GM12878 (cell line): Measurements from ENCODE around the gene TFAP2B. TPM values are rescaled to one million over a fixed set of nuclear protein-coding genes. Genes with fewer than 3 reads are reported as not detected.

ENCODE experiments used
- ATAC-seq: fragments of 200-7000 bp; cut with Tn5 transposase; 3 replicates; pipeline ENCODE4 v1.9.1; 2020; ENCODE audit warnings: mild to moderate bottlenecking, moderate library complexity
- BruUV-seq: library from RNA; stranded (reverse); fragments of 400-500 nt; replicated peaks from 2 replicates; lab custom pipeline; 2021; lab: Mats Ljungman, UMichigan
- CTCF ChIA-PET: fragments of 300-600 bp; sonication (Branson Sonifier 250); formaldehyde crosslinking; extraction: SDS; loops from one replicate; lab custom pipeline; 2021; ENCODE audit warnings: inconsistent platforms; lab: Yijun Ruan, JAX
- POLR2A ChIA-PET: fragments of 350-600 bp; formaldehyde crosslinking; extraction: SDS; loops from one replicate; lab custom pipeline; 2021; ENCODE audit warnings: inconsistent platforms; lab: Charles Lee
- RAD21 ChIA-PET: fragments of 300-600 bp; sonication (Branson Sonifier 250); formaldehyde crosslinking; loops from one replicate; lab custom pipeline; 2023; ENCODE audit warnings: antibody characterized with exemption; ENCODE audit not compliant: unreplicated experiment; lab: Charles Lee
- SMC1A ChIA-PET: fragments of 300-600 bp; sonication (Branson Sonifier 250); formaldehyde crosslinking; loops from one replicate; lab custom pipeline; 2023; ENCODE audit not compliant: unreplicated experiment, uncharacterized antibody; lab: Charles Lee
- DNase-seq: peaks from one replicate; pipeline ENCODE4 v3.0.0-alpha.2; 2011; ENCODE audit warnings: low read depth, low spot score
- FAIRE-seq: peaks from 3 replicates; lab custom pipeline; 2011; peaks lifted over from hg19 to GRCh38; lab: Jason Lieb, UNC
- H2AFZ ChIP-seq: 2 replicates; pipeline ENCODE4 v1.6.0; 2011; ENCODE audit warnings: low read depth, low read length, control low read depth; ENCODE audit not compliant: control insufficient read depth
- H3K27ac ChIP-seq: 2 replicates; pipeline ENCODE4 v1.5.1; 2011; ENCODE audit warnings: control low read depth; ENCODE audit not compliant: control insufficient read depth, insufficient read depth
- H3K27me3 ChIP-seq, 2 experiments: replicated peaks in 1 of 2; 2 replicates each; pipeline versions ENCODE4 v1.6.0 to v1.6.1; 2011; ENCODE audit warnings: low read length in 1 of 2; ENCODE audit not compliant: control insufficient read depth in 2 of 2, insufficient read depth in 2 of 2
- H3K36me3 ChIP-seq, 2 experiments: 2 replicates each; pipeline ENCODE4 v1.5.1; 2011; ENCODE audit warnings: low read length in 1 of 2; ENCODE audit not compliant: control insufficient read depth in 2 of 2, insufficient read depth in 2 of 2
- H3K4me1 ChIP-seq: 2 replicates; pipeline ENCODE4 v1.6.1; 2011; ENCODE audit warnings: mild to moderate bottlenecking, low read length, moderate library complexity, mixed read lengths; ENCODE audit not compliant: control insufficient read depth, insufficient read depth
- H3K4me2 ChIP-seq: 2 replicates; pipeline ENCODE4 v1.6.0; 2011; ENCODE audit warnings: control low read depth; ENCODE audit not compliant: control insufficient read depth, insufficient read depth
- H3K4me3 ChIP-seq: fragments of 200-600 bp; sonication (generic); 2 replicates; pipeline ENCODE4 v1.5.1; 2016
- H3K79me2 ChIP-seq: 2 replicates; pipeline ENCODE4 v1.6.0; 2011; ENCODE audit warnings: low read length; ENCODE audit not compliant: control insufficient read depth, insufficient read depth
- H3K9ac ChIP-seq: 2 replicates; pipeline ENCODE4 v1.8.0; 2011; ENCODE audit warnings: low read length, control low read depth, mixed read lengths; ENCODE audit not compliant: control insufficient read depth, insufficient read depth
- H3K9me3 ChIP-seq: replicated peaks from 3 replicates; pipeline ENCODE4 v1.5.1; 2011; ENCODE audit warnings: mild to moderate bottlenecking, low read length; ENCODE audit not compliant: control insufficient read depth, insufficient read depth
- H4K20me1 ChIP-seq: 2 replicates; pipeline ENCODE4 v1.6.0; 2011; ENCODE audit not compliant: control insufficient read depth, insufficient read depth
- E2F4 ChIP-seq: IDR thresholded peaks from 2 replicates; pipeline ENCODE4 v1.6.1; 2012; ENCODE audit warnings: low read depth, low read length, improper control_type of control experiment
- FOXM1 ChIP-seq: IDR thresholded peaks from 2 replicates; pipeline ENCODE4 v1.6.1; 2012; ENCODE audit warnings: low read depth, mild to moderate bottlenecking, inconsistent platforms, low read length, moderate library complexity
- NBN ChIP-seq: fragments of 450-650 bp; IDR thresholded peaks from 2 replicates; pipeline ENCODE4 v1.6.1; 2016
- PBX3 ChIP-seq: IDR thresholded peaks from 2 replicates; pipeline ENCODE4 v1.6.1; 2011; ENCODE audit warnings: mild to moderate bottlenecking, low read depth, low read length, moderate library complexity; ENCODE audit not compliant: insufficient replicate concordance
- POLR2AphosphoS5 ChIP-seq: IDR thresholded peaks from 2 replicates; pipeline ENCODE4 v1.6.1; 2011; ENCODE audit warnings: mild to moderate bottlenecking, low read length, inconsistent platforms
- SREBF1 ChIP-seq: IDR thresholded peaks from 2 replicates; pipeline ENCODE4 v1.6.1; 2012; ENCODE audit warnings: mild to moderate bottlenecking, low read length
- WRNIP1 ChIP-seq: IDR thresholded peaks from 2 replicates; pipeline ENCODE4 v1.6.1; 2011; ENCODE audit warnings: low read depth, low read length, improper control_type of control experiment, borderline replicate concordance
- ZNF622 ChIP-seq: fragments of 450-650 bp; IDR thresholded peaks from 2 replicates; pipeline ENCODE4 v1.6.1; 2017; ENCODE audit warnings: mild to moderate bottlenecking, inconsistent platforms
- WGBS: methylation state at CpG from one replicate; pipeline ENCODE4 v1.1.6; 2016; ENCODE audit warnings: low lambda C conversion rate; ENCODE audit not compliant: insufficient replicate concordance, insufficient coverage; ENCODE audit errors: missing lambda C conversion rate; 5-methylcytosine and 5-hydroxymethylcytosine counted together
- in situ Hi-C: fragments of 300-500 bp; cut with MboI; formaldehyde crosslinking; loops from 9 replicates; pipeline ENCODE4 v1.14.3; 2018; ENCODE audit warnings: mixed read lengths
- intact Hi-C: fragments of 100-400 bp; cut with micrococcal nuclease; formaldehyde crosslinking; loops from one replicate; pipeline ENCODE4 v1.14.2; 2022; ENCODE audit not compliant: unreplicated experiment
- polyA plus RNA-seq, 11 experiments: library from polyadenylated mRNA; depleted of rRNA in 4 of 11; unstranded in 6 of 11; stranded (reverse) in 5 of 11; fragments of >200 nt; fragmentation: Nextera tagmentation in 4 of 11; fragmentation: Illumina TruSeq in 1 of 11; extraction: Ambion mirVana in 4 of 11; extraction: Trizol in 1 of 11; gene quantifications; 1 replicate in 1 of 11; 2 replicates in 10 of 11; pipeline versions ENCODE4 v1.2.1 to v1.2.3, GENCODE V29; 2011 to 2016; ENCODE audit warnings: inconsistent platforms in 2 of 11, missing spikeins in 2 of 11, low read depth in 1 of 11
- total RNA-seq, 4 experiments: library from RNA; depleted of rRNA in 3 of 4; stranded (reverse); fragments of >200 nt in 3 of 4; fragmentation: Illumina TruSeq in 1 of 4; extraction: Trizol in 1 of 4; gene quantifications; 2 replicates each; pipeline versions ENCODE4 v1.2.1 to v1.2.3, GENCODE V29; 2013 to 2021
- TF ChIP-seq, protein P1 (sequence below): fragments of 450-650 bp; IDR thresholded peaks from 2 replicates; pipeline ENCODE4 v1.6.1; 2018; ENCODE audit warnings: mild to moderate bottlenecking, low read depth, moderate library complexity; ENCODE audit not compliant: partially characterized antibody
- TF ChIP-seq, protein P2 (sequence below): IDR thresholded peaks from 2 replicates; pipeline ENCODE4 v1.6.1; 2012; ENCODE audit warnings: mild to moderate bottlenecking, low read depth, low read length
- TF ChIP-seq, protein P3 (sequence below): IDR thresholded peaks from 2 replicates; pipeline ENCODE4 v1.6.1; 2012; ENCODE audit warnings: low read depth, low read length, improper control_type of control experiment
- TF ChIP-seq, protein P4 (sequence below): IDR thresholded peaks from 2 replicates; pipeline ENCODE4 v1.6.1; 2012; ENCODE audit warnings: low read depth, low read length, improper control_type of control experiment

TFAP2B gene
- total and polyA plus RNA-seq, 10 of the 15 experiments (the other 5 are each of a cell fraction or from before 2014, with no cell fraction given), result 0.03 to 0.15 (median 0.07) TPM; not detected in 5

- TF ChIP-seq, protein P1, sequence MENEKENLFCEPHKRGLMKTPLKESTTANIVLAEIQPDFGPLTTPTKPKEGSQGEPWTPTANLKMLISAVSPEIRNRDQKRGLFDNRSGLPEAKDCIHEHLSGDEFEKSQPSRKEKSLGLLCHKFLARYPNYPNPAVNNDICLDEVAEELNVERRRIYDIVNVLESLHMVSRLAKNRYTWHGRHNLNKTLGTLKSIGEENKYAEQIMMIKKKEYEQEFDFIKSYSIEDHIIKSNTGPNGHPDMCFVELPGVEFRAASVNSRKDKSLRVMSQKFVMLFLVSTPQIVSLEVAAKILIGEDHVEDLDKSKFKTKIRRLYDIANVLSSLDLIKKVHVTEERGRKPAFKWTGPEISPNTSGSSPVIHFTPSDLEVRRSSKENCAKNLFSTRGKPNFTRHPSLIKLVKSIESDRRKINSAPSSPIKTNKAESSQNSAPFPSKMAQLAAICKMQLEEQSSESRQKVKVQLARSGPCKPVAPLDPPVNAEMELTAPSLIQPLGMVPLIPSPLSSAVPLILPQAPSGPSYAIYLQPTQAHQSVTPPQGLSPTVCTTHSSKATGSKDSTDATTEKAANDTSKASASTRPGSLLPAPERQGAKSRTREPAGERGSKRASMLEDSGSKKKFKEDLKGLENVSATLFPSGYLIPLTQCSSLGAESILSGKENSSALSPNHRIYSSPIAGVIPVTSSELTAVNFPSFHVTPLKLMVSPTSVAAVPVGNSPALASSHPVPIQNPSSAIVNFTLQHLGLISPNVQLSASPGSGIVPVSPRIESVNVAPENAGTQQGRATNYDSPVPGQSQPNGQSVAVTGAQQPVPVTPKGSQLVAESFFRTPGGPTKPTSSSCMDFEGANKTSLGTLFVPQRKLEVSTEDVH, result no peak
- no peak for TF ChIP-seq POLR2AphosphoS5
- TF ChIP-seq SREBF1, result no peak
- no peak for TF ChIP-seq E2F4
These were observed 7.5 kb downstream of the TFAP2B start (continued) for GRCh38 chr6:50826037-50826761.

DNA sequence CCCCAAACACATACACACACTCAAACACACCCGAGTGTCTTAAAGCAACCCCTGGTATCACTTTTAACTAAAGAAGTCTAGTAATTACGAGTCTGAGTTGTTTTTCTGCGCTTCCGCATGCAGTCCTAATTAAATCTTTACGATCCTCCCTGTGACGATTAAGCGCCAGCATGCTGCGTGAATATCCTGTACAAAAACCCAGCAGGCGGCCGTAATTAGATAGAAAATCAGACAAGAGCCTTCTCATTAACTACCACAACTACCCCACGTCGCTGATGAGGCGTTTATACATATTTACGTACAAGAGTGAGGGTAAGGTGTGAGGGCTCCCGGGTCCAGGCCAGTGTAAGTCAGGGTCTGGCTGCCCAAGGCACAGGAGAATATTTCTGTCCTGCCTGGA lies 8.1 kb downstream of the TFAP2B start:
- no peaks in the 10 kb centered on the region for H3K36me3 ChIP-seq
- no peaks in the 10 kb centered on the region for H3K79me2 ChIP-seq
- H4K20me1 ChIP-seq, result no peaks in the 10 kb centered on the region
- no peak for DNase-seq
- BruUV-seq, result no TSS peak
- peaks cover 7 to 15% of the 10 kb centered on the region in 2 experiments; a peak in 3 of 4 replicates for H3K27me3 ChIP-seq
- ATAC-seq, result no peak
- H3K4me2 ChIP-seq, result no peak overlapping the region
- ChIA-PET RAD21 (no interaction called here), POLR2A (no interaction called here), CTCF (no interaction called here), SMC1A (no interaction called here)
- in situ Hi-C loops (no loop called here), intact Hi-C loops (no loop called here)
- no peak overlapping the region for H3K27ac ChIP-seq
- H3K4me3 ChIP-seq, result no peak overlapping the region
- 22% methylated on average over 15 of the region's 15 CpGs for WGBS
- FAIRE-seq, result no peak
- no peak overlapping the region for H2AFZ ChIP-seq
- no peaks in the 10 kb centered on the region for H3K9me3 ChIP-seq
- H3K4me1 ChIP-seq, result no peaks in the 10 kb centered on the region
- H3K9ac ChIP-seq, result no peak overlapping the region
- TF ChIP-seq, protein P2, sequence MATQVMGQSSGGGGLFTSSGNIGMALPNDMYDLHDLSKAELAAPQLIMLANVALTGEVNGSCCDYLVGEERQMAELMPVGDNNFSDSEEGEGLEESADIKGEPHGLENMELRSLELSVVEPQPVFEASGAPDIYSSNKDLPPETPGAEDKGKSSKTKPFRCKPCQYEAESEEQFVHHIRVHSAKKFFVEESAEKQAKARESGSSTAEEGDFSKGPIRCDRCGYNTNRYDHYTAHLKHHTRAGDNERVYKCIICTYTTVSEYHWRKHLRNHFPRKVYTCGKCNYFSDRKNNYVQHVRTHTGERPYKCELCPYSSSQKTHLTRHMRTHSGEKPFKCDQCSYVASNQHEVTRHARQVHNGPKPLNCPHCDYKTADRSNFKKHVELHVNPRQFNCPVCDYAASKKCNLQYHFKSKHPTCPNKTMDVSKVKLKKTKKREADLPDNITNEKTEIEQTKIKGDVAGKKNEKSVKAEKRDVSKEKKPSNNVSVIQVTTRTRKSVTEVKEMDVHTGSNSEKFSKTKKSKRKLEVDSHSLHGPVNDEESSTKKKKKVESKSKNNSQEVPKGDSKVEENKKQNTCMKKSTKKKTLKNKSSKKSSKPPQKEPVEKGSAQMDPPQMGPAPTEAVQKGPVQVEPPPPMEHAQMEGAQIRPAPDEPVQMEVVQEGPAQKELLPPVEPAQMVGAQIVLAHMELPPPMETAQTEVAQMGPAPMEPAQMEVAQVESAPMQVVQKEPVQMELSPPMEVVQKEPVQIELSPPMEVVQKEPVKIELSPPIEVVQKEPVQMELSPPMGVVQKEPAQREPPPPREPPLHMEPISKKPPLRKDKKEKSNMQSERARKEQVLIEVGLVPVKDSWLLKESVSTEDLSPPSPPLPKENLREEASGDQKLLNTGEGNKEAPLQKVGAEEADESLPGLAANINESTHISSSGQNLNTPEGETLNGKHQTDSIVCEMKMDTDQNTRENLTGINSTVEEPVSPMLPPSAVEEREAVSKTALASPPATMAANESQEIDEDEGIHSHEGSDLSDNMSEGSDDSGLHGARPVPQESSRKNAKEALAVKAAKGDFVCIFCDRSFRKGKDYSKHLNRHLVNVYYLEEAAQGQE, result no peak
- TF ChIP-seq ZNF622 (no peak), NBN (no peak), PBX3 (no peak), FOXM1 (no peak), WRNIP1 (no peak)
- TF ChIP-seq, protein P3, sequence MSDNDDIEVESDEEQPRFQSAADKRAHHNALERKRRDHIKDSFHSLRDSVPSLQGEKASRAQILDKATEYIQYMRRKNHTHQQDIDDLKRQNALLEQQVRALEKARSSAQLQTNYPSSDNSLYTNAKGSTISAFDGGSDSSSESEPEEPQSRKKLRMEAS, result no peak
- TF ChIP-seq, protein P4, sequence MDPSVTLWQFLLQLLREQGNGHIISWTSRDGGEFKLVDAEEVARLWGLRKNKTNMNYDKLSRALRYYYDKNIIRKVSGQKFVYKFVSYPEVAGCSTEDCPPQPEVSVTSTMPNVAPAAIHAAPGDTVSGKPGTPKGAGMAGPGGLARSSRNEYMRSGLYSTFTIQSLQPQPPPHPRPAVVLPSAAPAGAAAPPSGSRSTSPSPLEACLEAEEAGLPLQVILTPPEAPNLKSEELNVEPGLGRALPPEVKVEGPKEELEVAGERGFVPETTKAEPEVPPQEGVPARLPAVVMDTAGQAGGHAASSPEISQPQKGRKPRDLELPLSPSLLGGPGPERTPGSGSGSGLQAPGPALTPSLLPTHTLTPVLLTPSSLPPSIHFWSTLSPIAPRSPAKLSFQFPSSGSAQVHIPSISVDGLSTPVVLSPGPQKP, result no peak
